ENCODE data around the gene TPCN2.

DNA sequence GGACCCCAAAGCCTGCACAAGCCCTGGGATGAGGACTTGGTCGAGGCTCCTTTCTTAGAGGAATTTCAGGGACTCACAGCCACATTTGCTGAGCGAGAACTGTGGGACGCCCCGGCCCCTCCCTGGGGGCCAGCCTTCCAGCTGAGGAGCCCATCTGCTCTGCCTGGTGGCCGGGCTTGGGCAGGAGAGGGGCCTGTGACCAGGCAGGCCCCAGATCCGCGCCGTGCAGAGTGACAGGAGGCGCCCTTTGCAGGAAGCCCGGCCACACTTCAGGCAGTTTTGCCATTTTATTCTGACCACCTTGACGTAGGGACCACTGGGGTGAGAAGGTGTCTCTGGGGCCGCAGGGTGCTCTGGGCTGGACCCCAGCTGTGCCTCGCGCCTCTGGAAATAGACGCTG is 35.6 kb downstream of the TPCN2 start:
- TF ChIP-seq GATA2 (IDR thresholded peaks at IDR 0.05; ENCODE audit: low read depth, low read length) (no peak), GATA3 (IDR thresholded peaks at IDR 0.05; ENCODE audit: low read depth, low read length) (no peak)

All from SH-SY5Y (cell line).